Measurements from ENCODE around the gene CAMTA1. TPM values are rescaled to one million over a fixed set of nuclear protein-coding genes. Genes with fewer than 3 reads are reported as not detected.

Gene CAMTA1
- polyA plus RNA-seq, 1 donor (not counting 4 experiments of a cell fraction or from before 2014, with no cell fraction given): 51.4 TPM

- no peaks in the 10 kb centered on the region for H4K20me1 ChIP-seq (ENCODE audit: control insufficient read depth, extremely low read depth, insufficient read depth, low read length)
- dilution Hi-C loops (cut with MboI; ENCODE audit: extremely low pct_ligation_motif_present, low sequenced_read_pairs): no loop called here
- DNase-seq (ENCODE audit: low read depth, low spot score) (no peak), FAIRE-seq (no peak)
- H3K9me3 ChIP-seq (ENCODE audit: control insufficient read depth, low read depth, low read length): no peaks in the 10 kb centered on the region
- no peak for TF ChIP-seq CTCF (optimal IDR thresholded peaks at IDR 0.05 in 1 of 3, IDR thresholded peaks at IDR 0.05 in 1 of 3, conservative IDR thresholded peaks at IDR 0.05 in 1 of 3; ENCODE audit: extremely low read depth in 1 of 3, insufficient read depth in 2 of 3, low read length in 3 of 3)
- no peak for TF ChIP-seq EZH2 (IDR thresholded peaks at IDR 0.05; ENCODE audit: low read length)
- peaks cover 7 to 10% of the 10 kb centered on the region in 2 experiments for H3K36me3 ChIP-seq (ENCODE audit: control insufficient read depth in 2 of 2, extremely low read depth in 1 of 2, insufficient read depth in 2 of 2, low read length in 2 of 2)
- H3K27me3 ChIP-seq (ENCODE audit: control insufficient read depth, extremely low read depth, insufficient read depth, low read length): no peaks in the 10 kb centered on the region
- no peak overlapping the region for H3K9ac ChIP-seq (ENCODE audit: control insufficient read depth, extremely low read depth, insufficient read depth, low read length)
- H3K4me3 ChIP-seq (ENCODE audit: control insufficient read depth in 2 of 3, extremely low read depth in 1 of 3, insufficient read depth in 2 of 3, low read depth in 1 of 3, low read length in 3 of 3): peak overlapping the region in 2 of 3 experiments; percentile 41 to 66
- H3K79me2 ChIP-seq (ENCODE audit: control insufficient read depth, insufficient read depth, low read length): no peaks in the 10 kb centered on the region
- H3K4me1 ChIP-seq (ENCODE audit: control insufficient read depth, extremely low read depth, insufficient read depth, low read length): peaks cover 7% of the 10 kb centered on the region
- H3K9me1 ChIP-seq (ENCODE audit: control insufficient read depth, extremely low read depth, insufficient read depth, low read length): no peaks in the 10 kb centered on the region
- H3K4me2 ChIP-seq (ENCODE audit: control insufficient read depth, extremely low read depth, insufficient read depth, low read depth, low read length): peak overlapping the region; percentile 70
- H3K27ac ChIP-seq (ENCODE audit: control insufficient read depth, insufficient read depth, low read length): no peak overlapping the region
- H2AFZ ChIP-seq (ENCODE audit: control insufficient read depth, low read length): no peak overlapping the region
These were observed 999.9 kb downstream of the CAMTA1 start for GRCh38 chr1:7785108-7785507.

GRCh38 chr1:7786795-7787194 is 1001.5 kb downstream of the CAMTA1 start:
- H2AFZ ChIP-seq (ENCODE audit: control insufficient read depth, low read length): no peak overlapping the region
- TF ChIP-seq CTCF (optimal IDR thresholded peaks at IDR 0.05 in 1 of 3, IDR thresholded peaks at IDR 0.05 in 1 of 3, conservative IDR thresholded peaks at IDR 0.05 in 1 of 3; ENCODE audit: extremely low read depth in 1 of 3, insufficient read depth in 2 of 3, low read length in 3 of 3): no peak
- TF ChIP-seq EZH2 (IDR thresholded peaks at IDR 0.05; ENCODE audit: low read length): no peak
- H3K9me1 ChIP-seq (ENCODE audit: control insufficient read depth, extremely low read depth, insufficient read depth, low read length): no peaks in the 10 kb centered on the region
- peaks cover 2% of the 10 kb centered on the region for H3K9me3 ChIP-seq (ENCODE audit: control insufficient read depth, low read depth, low read length)
- H4K20me1 ChIP-seq (ENCODE audit: control insufficient read depth, extremely low read depth, insufficient read depth, low read length): no peaks in the 10 kb centered on the region
- no peak overlapping the region for H3K27ac ChIP-seq (ENCODE audit: control insufficient read depth, insufficient read depth, low read length)
- H3K4me2 ChIP-seq (ENCODE audit: control insufficient read depth, extremely low read depth, insufficient read depth, low read depth, low read length): no peak overlapping the region
- dilution Hi-C loops (cut with MboI; ENCODE audit: extremely low pct_ligation_motif_present, low sequenced_read_pairs): no loop called here
- H3K9ac ChIP-seq (ENCODE audit: control insufficient read depth, extremely low read depth, insufficient read depth, low read length): no peak overlapping the region
- no peaks in the 10 kb centered on the region for H3K27me3 ChIP-seq (ENCODE audit: control insufficient read depth, extremely low read depth, insufficient read depth, low read length)
- FAIRE-seq (no peak), DNase-seq (ENCODE audit: low read depth, low spot score) (no peak)
- H3K4me3 ChIP-seq (ENCODE audit: control insufficient read depth in 2 of 3, extremely low read depth in 1 of 3, insufficient read depth in 2 of 3, low read depth in 1 of 3, low read length in 3 of 3): no peak overlapping the region
- H3K4me1 ChIP-seq (ENCODE audit: control insufficient read depth, extremely low read depth, insufficient read depth, low read length): peaks cover 6% of the 10 kb centered on the region
- H3K36me3 ChIP-seq (ENCODE audit: control insufficient read depth in 2 of 2, extremely low read depth in 1 of 2, insufficient read depth in 2 of 2, low read length in 2 of 2): peaks cover 6 to 7% of the 10 kb centered on the region in 2 experiments
- H3K79me2 ChIP-seq (ENCODE audit: control insufficient read depth, insufficient read depth, low read length): no peaks in the 10 kb centered on the region

Measured in keratinocyte (primary cell).